Camera-type eye (tissue), 1 donor: ENCODE results near the gene GOLPH3. TPM values are rescaled to one million over a fixed set of nuclear protein-coding genes. Genes with fewer than 3 reads are reported as not detected.

ENCODE experiments used
- total RNA-seq: library from RNA; depleted of rRNA; stranded (reverse); fragments of >200 nt; gene quantifications from one replicate; pipeline ENCODE4 v1.2.3, GENCODE V29; 2014

The GOLPH3 gene
- 62.5 TPM for total RNA-seq

GRCh38 chr5:32174011-32174870 is at the start of gene GOLPH3:
GOLPH3 (minus strand) TSS chr5:32174319; CDS start chr5:32174034, 285 bp downstream.

Other genes starting within 250 kb of the GOLPH3 start
- gene MTMR12, start 138.6 kb upstream of the GOLPH3 start, total RNA-seq, result 35.6 TPM